Neural progenitor cell (in vitro differentiated cells): ENCODE results near the gene CHD1.

Experiments
- EZH2 ChIP-seq: fragments of 200-600 bp; sonication (generic); IDR thresholded peaks from 2 replicates; pipeline ENCODE4 v1.6.1; 2017; ENCODE audit warnings: antibody characterized with exemption, mild to moderate bottlenecking, moderate library complexity
- TF ChIP-seq, protein P1 (sequence below): fragments of 200-600 bp; sonication (generic); IDR thresholded peaks from 2 replicates; pipeline ENCODE4 v1.5.1; 2017; ENCODE audit warnings: antibody characterized with exemption, mild to moderate bottlenecking

DNA sequence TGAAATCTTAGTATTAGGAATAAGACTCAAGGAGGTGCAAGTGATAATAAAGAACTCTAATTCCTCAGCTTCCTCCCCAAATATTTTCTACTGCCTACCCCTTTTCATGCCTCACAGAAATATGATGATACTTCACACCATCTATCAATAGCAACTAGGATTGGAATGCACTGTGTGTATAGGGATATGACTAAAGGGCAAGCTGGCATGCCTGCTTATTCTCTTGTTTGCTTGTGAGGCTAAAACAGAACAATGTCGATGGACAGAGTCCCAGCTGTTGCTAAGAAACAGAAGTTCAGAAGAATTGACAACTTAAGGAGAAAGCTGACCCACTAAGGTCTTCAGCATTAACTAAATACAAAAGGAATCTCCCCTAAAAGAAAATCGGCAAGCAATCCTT, 9.7 kb upstream of the CHD1 start:
- TF ChIP-seq, protein P1, sequence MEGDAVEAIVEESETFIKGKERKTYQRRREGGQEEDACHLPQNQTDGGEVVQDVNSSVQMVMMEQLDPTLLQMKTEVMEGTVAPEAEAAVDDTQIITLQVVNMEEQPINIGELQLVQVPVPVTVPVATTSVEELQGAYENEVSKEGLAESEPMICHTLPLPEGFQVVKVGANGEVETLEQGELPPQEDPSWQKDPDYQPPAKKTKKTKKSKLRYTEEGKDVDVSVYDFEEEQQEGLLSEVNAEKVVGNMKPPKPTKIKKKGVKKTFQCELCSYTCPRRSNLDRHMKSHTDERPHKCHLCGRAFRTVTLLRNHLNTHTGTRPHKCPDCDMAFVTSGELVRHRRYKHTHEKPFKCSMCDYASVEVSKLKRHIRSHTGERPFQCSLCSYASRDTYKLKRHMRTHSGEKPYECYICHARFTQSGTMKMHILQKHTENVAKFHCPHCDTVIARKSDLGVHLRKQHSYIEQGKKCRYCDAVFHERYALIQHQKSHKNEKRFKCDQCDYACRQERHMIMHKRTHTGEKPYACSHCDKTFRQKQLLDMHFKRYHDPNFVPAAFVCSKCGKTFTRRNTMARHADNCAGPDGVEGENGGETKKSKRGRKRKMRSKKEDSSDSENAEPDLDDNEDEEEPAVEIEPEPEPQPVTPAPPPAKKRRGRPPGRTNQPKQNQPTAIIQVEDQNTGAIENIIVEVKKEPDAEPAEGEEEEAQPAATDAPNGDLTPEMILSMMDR = no peak
- TF ChIP-seq EZH2 = no peak
